ENCODE data around the gene RAPGEF4.

GRCh38 chr2:172945510-172945850 lies 209.8 kb downstream of the RAPGEF4 start:
- no peak for TF ChIP-seq CTCF (IDR thresholded peaks at IDR 0.05; ENCODE audit: control extremely low read depth in 1 of 3, insufficient read depth in 1 of 3, low read depth in 1 of 3, low read length in 3 of 3)
- no peak for TF ChIP-seq SP1 (IDR thresholded peaks at IDR 0.05; ENCODE audit: low read depth, low read length)
- TF ChIP-seq POLR2AphosphoS5 (IDR thresholded peaks at IDR 0.05; ENCODE audit: low read depth, low read length) = no peak
- no peak for TF ChIP-seq EP300 (IDR thresholded peaks at IDR 0.05; ENCODE audit: borderline replicate concordance in 1 of 2, low read depth in 2 of 2, low read length in 2 of 2)

All from H1 (cell line).